NCI-H2227 (cell line): ENCODE results near the gene KCNQ2.

Experiments
- DNase-seq: peaks from one replicate; lab custom pipeline; 2025; ENCODE audit not compliant: unreplicated experiment; lab: John Stamatoyannopoulos, UW

The KCNQ2 gene

GRCh38 chr20:63501818-63502670, 29.6 kb upstream of the KCNQ2 start:
- DNase-seq = peak; percentile 73

GRCh38 chr20:63500902-63501817, 28.7 kb upstream of the KCNQ2 start:
- no peak for DNase-seq

- DNase-seq = no peak
Observed at GRCh38 chr20:63500151-63500901, 27.9 kb upstream of the KCNQ2 start.

GRCh38 chr20:63499338-63499969, 27.0 kb upstream of the KCNQ2 start:
- DNase-seq = peak; percentile 48

- DNase-seq = peak; percentile 81
Observed at GRCh38 chr20:63498960-63499337, 26.5 kb upstream of the KCNQ2 start, which contains the start of gene EEF1A2. TSS of gene EEF1A2 (minus strand) at chr20:63499083. CDS start at chr20:63497763, 1,320 bp downstream.

GRCh38 chr20:63497946-63498935, 25.8 kb upstream of the KCNQ2 start:
- peak; percentile 58 for DNase-seq

- no peak for DNase-seq
Observed at GRCh38 chr20:63497138-63497945, 24.9 kb upstream of the KCNQ2 start.

GRCh38 chr20:63496596-63497120, 24.2 kb upstream of the KCNQ2 start:
- DNase-seq = no peak

- peak; percentile 27 for DNase-seq
Observed at GRCh38 chr20:63495741-63496595, 23.5 kb upstream of the KCNQ2 start.

- no peak for DNase-seq
Observed at GRCh38 chr20:63495167-63495720, 22.8 kb upstream of the KCNQ2 start.

GRCh38 chr20:63494420-63495166, 22.1 kb upstream of the KCNQ2 start:
- no peak for DNase-seq

GRCh38 chr20:63494084-63494419, 21.6 kb upstream of the KCNQ2 start:
- DNase-seq = no peak

GRCh38 chr20:63493563-63494020, 21.1 kb upstream of the KCNQ2 start:
- DNase-seq = no peak

GRCh38 chr20:63492982-63493381, 20.5 kb upstream of the KCNQ2 start:
- no peak for DNase-seq

- DNase-seq = no peak
Observed at GRCh38 chr20:63492518-63492917, 20.1 kb upstream of the KCNQ2 start.

- no peak for DNase-seq
Observed at GRCh38 chr20:63491635-63492230, 19.3 kb upstream of the KCNQ2 start.
